Measurements from ENCODE around the gene RHOA.
A peak's percentile ranks its signal among the peaks of the same experiment; 100 is the strongest.

Gene RHOA

DNA sequence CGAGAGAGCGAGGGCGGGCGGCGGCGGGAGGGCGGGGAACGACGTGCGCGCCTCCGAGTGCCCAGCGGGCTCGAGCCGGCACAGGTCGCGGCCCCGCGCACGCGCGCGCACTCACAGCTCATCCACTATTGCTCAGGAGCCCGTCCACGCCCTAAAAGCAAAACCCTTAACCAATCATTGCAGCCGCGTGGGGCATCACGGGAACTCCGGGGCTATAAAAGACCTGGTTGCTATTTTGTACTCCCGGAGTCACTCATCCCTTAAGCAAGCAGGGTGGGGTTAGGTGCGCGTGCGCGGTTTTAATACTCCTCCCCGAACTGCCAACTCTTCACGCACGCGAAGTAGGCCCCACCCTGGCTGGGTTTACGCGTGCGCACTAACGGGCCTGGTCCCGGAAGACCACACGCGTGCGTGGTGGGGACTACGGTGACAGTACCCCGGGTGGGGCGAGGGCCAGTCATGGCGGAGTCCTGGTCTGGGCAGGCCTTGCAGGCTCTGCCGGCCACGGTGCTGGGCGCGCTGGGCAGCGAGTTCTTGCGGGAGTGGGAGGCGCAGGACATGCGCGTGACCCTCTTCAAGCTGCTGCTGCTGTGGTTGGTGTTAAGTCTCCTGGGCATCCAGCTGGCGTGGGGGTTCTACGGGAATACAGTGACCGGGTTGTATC is at the start of gene RHOA, which contains the start of gene TCTA:
RHOA (minus strand) TSS at position 9 of the 664 bp plus-strand sequence. CDS start 36,387 bp downstream, outside the sequence.
TCTA (plus strand) TSS at position 456 of the 664 bp plus-strand sequence; CDS start at position 460, 4 bp downstream.
- peak; percentile 97 to 99 for DNase-seq (ENCODE audit: extremely low read depth in 1 of 2, low read depth in 1 of 2)

DNA sequence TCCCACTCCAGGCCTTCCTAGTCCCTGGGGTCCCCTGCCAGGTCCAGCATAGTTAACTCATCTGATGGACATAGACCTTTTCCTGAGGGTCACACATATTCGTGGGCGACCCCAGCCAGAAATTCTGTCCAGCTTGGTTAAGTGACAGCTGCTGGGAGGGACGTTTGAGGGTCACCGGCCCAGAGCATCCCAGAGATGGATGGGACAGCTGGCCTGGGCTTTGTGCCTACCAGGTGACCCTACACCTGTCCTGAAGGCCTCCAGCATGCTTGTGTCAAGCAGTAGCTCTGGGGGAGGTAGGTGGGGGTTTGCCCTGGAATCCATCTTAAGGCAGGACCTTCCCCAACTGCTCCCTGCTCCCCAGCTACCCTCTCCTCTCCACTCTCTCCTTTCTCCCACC is 49.2 kb upstream of the RHOA start:
- no peak for DNase-seq (ENCODE audit: extremely low read depth in 1 of 2, low read depth in 1 of 2)

DNA sequence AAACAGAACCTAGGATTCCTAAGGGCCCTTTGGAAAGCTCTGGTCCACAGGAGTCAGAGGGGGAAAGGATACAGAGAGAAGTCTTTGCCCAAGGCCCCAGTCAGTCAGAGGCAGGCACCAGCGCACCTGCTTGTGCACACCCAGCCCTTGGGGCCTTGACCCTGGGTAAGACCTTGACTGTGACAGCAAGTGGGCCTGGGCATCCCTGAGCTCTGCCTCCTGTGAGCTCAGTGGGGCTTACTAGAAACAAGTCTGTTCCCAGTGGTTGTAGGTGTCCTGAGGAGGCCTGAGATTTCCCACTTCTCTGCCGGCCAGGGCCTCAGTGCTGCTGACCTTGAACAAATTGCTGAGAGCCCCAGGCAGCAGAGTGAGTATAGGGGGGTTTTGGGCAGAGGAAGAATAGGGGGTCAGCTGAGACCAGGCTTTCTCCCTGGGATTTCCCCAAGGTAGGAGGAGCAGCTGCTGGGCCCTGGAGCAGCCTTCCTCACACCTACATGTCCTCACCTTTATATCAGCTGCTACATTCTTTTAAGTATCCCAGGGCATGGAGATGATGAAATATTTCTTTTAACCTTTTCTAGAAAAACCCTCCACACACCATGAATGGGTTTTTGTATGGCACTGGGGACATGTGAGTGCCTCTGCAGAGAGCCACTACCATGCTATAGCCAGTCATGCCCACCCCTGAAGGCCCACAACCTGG is 48.6 kb upstream of the RHOA start:
- DNase-seq (ENCODE audit: extremely low read depth in 1 of 2, low read depth in 1 of 2) = no peak

DNA sequence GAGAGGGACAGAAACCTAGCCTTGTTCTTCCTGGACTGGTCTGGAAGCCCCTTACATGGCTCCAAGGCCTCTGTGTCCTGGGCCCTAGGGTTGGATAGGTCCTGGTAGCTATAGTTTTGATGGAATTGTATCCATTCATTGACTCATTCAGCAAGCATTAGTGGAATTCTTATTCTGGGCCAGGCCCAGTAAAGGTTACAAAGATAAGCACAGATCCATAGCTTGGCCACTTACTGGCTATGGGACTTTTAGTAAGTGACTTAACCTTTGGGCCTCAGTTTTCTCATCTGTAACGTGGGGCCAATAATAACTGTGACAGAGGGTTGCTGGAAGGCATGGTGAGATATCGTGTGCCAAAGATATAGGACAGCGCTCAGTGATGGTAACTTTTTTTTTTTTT is 44.7 kb upstream of the RHOA start:
- no peak for DNase-seq (ENCODE audit: extremely low read depth in 1 of 2, low read depth in 1 of 2)

DNA sequence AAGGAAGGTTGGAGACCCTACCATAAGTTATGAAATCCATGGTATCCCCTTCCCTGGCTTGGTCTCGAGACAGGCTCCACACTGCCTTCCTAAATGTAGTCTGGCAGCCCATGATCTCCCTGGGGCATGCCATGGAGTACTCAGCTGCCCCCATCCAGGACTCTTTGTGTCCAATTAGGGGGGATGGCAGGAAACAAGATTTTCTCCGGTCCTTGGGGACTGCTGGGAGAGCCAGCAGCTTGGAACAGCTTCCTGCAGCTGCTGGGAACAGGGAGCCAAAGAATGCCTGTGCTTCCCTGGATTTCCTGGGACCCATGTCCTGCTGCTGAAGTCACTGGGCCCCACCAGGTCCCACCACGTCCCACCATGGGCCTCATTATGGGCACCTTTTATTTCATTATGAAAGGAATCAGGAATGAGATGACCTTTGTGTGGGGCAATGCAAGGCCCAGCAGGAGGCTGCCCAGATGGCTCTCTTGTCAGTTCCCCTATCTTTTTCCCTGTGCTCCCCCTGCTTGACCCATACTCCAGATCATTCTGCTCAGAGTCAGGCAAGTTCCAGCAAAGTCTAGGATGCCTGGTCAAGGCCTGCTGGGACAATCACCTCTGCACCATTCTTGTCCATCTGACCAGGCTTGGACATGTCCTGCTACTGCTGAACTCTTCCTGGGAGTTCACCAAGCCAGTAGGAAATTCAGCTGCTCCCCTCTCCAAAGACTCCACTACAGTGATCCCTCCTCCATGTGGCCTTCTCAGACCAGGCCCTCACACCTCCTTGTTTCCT is 43.3 kb upstream of the RHOA start:
- DNase-seq (ENCODE audit: extremely low read depth in 1 of 2, low read depth in 1 of 2) = no peak

DNA sequence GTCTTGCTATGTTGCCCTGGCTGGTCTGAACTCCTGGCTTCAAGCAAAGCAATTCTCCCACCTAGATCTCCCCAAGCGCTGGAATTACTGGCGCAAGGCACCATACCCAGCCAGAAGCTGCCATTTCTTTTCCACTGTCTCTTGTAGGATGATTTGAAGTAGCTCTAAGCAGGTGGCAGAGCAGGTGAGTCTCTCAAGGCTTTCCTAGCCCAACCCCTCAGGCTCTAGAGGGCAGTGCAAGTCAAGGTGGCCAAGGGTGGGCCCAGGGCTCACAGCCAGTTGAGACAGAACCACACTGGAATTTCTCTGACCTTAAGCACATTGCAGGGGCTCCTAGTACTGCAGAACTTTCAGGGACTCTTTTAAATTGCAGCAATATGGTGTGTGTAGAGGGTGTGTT is 42.7 kb upstream of the RHOA start:
- DNase-seq (ENCODE audit: extremely low read depth in 1 of 2, low read depth in 1 of 2) = no peak

DNA sequence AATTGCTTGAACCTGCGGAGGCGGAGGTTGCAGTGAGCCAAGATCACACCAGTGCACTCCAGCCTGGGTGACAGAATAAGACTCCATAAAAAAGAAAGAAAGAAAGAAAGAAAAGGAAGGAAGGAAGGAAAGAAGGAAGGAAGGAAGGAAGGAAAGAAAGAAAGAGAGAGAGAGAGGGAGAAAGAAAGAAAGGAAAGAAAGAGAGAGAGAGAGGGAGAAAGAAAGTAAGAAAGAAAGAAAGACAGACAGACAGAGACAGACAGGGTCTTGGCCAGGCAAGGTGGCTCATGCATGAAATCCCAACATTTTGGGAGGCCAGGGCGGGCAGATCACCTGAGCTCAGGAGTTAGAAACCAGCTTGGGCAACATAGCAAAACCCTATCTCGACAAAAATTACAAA is 41.8 kb upstream of the RHOA start:
- DNase-seq (ENCODE audit: extremely low read depth in 1 of 2, low read depth in 1 of 2) = no peak

DNA sequence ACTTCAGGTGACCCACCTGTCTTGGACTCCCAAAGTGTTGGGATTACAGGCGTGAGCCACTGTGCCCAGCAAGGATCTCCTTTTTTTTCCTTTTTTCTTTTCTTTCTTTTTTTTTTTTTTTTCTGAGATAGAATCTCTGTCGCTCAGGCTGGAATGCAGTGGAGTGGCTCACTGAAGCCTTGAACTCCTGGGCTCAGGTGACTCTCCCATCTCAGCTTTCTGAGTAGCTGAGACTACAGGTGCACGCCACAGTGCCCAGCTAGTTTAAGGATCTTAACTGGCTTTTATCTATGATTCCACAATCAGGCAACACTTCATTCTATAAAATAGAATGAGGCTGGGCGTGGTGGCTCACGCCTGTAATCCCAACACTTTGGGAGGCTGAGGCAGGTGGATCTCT is 33.6 kb upstream of the RHOA start:
- no peak for DNase-seq (ENCODE audit: extremely low read depth in 1 of 2, low read depth in 1 of 2)

DNA sequence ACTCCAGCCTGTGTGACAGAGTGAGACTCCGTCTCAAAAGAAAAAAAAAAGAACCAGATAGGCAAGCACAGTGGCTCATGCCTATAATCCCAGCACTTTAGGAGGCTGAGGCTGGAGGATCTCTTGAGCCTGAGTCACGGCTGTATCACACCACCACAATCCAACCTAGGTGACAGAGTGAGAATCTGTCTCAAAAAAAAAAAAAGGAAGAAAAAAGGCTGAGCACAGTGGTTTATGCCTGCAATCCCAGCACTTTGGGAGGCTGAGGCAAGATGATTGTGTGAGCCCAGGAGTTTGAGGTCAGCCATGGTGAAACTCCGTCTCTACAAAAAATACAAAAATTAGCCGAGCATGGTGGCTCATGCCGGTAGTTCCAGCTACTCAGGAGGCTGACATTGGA is 23.0 kb upstream of the RHOA start:
- no peak for DNase-seq (ENCODE audit: extremely low read depth in 1 of 2, low read depth in 1 of 2)

DNA sequence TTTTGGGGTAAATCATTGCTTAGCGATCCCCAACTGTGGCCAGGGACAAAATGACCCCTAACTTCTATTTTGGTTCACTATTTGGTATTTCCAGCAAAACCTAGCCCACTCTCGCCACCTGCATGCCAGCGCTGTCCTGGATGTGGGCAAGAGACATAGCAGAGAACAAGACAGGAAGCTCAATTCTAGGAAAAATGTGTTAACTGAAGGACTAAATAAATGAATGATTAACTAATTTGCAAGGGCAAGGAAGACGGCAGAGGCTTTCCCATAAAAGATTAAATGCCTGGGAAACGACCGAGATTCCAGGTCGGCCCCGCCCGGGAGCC is 16.9 kb upstream of the RHOA start:
- DNase-seq (ENCODE audit: extremely low read depth in 1 of 2, low read depth in 1 of 2) = no peak

DNA sequence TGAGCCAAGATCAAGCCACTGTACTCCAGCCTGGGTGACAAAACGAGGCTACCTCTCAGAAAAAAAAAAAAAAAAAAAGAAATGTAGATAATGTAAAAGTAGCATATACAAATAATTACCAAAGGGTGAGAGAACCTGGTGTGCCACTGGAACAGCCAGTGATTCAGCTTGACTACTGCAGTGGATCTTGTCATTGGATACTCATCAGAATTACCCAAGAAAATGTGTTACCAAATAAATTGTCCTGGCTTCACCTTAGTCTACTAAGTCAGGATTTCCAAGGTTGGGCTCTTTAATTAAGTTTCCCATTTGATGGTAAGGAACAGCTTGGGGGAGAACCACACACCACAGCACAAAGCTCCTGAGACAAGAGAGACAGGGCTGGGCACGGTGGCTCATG is 15.8 kb upstream of the RHOA start:
- DNase-seq (ENCODE audit: extremely low read depth in 1 of 2, low read depth in 1 of 2) = no peak

DNA sequence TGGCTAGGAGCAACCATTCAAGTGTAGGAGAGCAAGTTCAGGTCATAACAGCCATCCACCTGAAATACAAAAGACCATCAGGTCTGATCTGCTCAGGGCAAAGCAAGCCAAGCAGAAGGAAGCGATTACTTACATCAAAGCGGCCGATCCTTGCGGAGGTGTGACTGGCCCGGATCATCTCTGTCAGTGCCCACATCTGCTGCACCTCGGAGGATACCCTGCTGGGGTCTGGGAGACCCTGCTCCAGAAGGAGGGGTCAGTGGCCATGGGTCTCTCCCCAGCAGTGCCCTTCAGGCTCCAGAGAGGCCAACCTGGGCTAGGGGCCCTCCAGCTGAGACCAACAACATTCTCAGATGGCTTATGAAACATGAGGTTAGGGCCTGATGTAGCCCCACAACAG is 13.0 kb upstream of the RHOA start:
- no peak for DNase-seq (ENCODE audit: extremely low read depth in 1 of 2, low read depth in 1 of 2)

DNA sequence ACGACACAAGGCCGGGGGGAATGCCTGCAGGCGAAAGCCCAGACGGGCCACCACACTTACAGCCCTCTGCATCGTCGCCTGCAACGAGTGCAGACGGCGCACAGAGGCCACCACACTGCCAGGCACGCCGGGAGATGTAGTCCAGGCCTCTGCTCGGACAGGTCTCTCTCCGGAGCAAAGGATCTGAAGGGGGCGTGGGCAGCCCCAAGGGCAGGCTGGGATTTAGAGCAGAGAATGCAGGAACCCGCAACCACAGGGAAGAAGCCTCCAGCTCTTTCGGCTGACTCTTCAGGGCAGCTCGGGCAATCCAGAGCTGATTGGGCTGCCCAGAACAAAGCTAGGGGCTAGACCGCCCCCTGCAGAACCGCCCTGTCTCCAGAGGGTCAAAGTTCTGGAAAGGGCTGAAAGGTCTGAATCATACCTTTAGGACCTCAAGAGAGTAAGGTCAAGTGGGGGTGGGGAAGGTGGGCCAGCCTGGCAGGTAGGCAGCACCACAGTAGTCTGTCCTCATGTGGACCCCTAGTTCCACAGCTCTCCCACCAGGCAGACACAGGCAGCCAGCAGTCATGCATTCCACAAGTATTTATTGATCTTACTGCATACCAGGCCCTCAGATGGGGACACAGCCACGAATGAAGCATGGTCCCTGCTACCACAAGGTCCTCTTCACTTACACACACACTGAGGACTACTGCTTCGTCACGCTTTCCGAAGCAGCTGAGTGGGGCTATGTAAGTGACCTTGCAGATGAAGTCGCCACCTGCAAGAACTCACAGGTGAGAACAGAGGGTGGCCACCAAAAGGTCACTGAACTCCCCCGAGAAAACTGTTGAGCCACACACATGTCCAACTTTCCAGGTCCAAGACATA is 10.8 kb upstream of the RHOA start, which contains the start of gene AMT:
AMT (minus strand) TSS at position 95 of the 870 bp plus-strand sequence; CDS start at position 72, 23 bp downstream.
- DNase-seq (ENCODE audit: extremely low read depth in 1 of 2, low read depth in 1 of 2) = no peak

DNA sequence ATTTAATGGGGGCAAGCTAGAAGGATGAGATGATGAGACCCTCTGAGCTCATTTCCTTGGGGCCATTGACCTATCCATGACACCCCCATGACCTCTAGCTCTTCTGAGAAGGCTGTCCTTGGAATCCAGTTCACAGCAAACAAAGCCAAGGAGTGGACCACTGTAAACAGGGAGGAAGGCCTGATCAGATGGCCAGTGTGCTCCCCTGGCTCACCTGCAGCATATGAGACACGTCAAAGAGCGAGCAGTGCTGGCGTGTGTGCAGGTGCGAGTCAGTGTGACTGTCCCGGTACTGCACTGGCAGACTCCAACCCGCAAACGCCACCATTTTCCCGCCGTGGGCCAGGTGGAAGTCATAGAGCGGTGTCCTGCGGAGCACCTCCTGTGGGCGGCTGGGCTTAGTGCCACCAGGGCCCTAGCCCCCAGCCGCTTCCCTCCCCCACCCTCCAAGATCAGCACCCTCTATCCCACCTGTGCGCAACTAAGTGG is 10.2 kb upstream of the RHOA start:
- DNase-seq (ENCODE audit: extremely low read depth in 1 of 2, low read depth in 1 of 2) = no peak

DNA sequence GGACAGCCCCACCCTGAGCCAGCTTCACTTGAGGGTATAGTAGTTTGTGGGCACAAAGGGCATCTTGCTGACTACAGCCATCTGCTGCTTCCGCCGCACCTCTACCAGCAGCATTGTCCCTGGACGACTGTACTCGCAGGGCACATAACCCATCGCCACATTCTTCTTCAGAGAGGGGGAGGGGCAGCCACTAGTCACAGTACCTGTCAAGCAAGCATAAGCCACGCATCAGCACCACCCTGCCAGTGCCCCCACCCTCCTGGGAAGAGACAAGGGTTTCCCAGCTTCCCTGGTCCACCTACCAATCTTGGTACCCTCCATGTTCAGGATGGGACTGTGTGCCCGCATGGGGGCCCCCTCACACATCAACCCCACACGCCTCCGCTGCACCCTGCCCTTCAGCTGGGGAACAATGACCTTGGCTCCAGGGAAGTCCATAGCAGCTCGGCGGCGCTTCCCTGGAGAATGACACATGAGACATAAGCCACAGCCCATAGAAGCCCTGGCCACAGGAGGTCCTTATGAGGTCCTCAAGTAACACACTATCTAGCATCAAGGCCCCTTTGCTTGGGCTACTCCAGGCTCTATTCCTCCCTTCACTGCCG is 5.8 kb upstream of the RHOA start:
- DNase-seq (ENCODE audit: extremely low read depth in 1 of 2, low read depth in 1 of 2) = no peak

DNA sequence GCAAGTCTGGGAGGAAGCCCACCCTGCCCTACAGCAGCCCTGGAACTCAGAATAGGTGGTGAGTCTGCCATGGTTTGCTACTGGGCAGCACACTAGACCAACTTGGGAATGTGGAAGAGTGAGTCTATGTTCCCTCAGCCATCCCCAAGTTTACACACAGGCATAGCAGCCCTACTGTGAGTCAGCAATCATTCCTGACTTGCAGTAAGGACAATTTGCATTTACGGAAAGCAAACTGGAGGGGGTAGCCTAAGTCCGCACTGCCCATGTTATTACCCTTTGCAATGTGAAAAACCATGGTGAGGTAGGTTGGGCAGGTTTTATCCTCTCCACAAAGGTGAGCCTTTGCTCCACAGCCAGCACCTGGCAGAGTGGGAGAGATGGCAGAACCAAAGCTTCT is 5.1 kb upstream of the RHOA start:
- no peak for DNase-seq (ENCODE audit: extremely low read depth in 1 of 2, low read depth in 1 of 2)

DNA sequence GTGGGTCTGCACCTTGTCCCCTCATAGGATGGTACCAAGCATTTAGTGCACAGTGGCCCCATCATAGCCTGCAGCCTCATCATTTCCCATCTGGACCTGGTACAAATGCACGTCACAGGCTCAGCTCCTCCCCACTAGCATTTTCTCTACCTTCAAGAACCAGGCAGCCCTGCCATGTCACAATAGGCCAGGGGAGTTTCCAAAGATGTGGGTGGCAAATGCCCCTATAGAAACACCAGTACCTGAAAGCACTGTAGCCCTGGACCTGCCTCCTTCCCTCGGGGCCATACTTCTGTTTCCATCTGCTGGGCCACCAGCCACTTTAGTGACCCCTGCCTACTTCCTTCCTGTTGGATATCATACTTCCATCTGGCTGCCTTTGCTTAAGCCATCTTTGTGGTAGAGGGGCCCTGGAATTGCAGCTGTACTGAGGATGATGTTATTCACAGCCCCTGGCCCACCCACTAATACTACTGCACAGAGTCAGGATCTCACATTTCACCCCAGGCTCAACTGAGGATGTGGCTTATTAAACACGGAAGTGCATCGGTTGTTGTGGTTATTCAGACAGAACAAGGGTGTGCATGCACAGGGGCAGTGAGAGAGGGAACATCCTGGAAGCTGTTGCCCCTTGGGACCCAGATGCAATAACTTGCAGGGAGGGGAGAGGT is 4.3 kb upstream of the RHOA start:
- peak in 1 of 2 donors; percentile 65 for DNase-seq (ENCODE audit: extremely low read depth in 1 of 2, low read depth in 1 of 2)

DNA sequence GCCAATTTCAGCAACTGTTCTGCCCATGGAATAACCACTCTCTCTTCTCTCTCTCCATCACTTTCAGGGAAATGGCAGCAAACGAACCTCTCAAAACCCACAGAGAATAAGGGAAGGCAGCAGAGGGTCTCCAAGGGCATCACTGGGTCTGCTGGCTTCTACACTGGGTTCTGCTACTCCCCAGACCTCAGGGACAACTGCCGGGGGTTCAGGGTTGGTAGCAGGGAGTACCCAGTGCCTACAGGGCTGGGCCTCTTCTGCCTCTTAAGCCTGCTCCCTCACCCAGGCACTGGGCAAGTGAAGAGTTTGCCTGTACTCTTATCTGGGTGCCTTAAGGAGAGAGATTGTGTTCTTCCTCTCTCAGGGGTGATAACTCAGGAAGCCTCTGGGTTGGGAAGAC is 3.0 kb upstream of the RHOA start:
- no peak for DNase-seq (ENCODE audit: extremely low read depth in 1 of 2, low read depth in 1 of 2)

DNA sequence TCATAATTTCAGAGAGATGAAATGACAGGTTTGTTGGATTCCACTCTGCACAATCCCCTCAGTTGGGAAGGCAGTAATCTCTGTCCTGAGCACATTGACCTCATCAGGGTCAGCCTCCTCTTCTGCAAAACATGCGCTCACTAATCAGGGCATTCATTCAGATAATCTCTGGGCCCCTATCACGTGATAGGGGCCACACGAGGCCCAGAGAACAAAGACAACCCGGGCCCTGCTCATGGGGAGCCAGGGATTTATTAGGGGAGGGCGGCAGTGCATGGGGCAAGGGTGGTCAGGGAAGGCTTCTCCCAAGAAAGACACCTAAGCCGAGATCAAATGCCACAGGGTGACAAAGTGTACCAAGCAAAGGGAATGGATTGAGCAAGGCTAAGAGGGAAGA is 1.6 kb upstream of the RHOA start:
- no peak for DNase-seq (ENCODE audit: extremely low read depth in 1 of 2, low read depth in 1 of 2)
